Anterior cingulate cortex (tissue), 58 donors: Measurements from ENCODE around the gene APRT.
"Not testable (repeated sequence)": the region's sequence is repeated elsewhere in the genome, so short reads cannot be mapped to it uniquely, and the experiment has no call there.

Experiments
- DNase-seq, 58 donors: peaks; one replicate each; lab custom pipeline; 2025; lab: John Stamatoyannopoulos, UW

APRT gene

GRCh38 chr16:88778541-88779065 is 33.1 kb downstream of the APRT start:
- no peak for DNase-seq

GRCh38 chr16:88778271-88778525 is 33.5 kb downstream of the APRT start:
- DNase-seq, result peak in 1 of 58 donors; percentile 23

GRCh38 chr16:88777471-88778270 is 34.1 kb downstream of the APRT start:
- no peak for DNase-seq

- DNase-seq, result no peak
Measured at GRCh38 chr16:88775825-88776224, 35.9 kb downstream of the APRT start.

DNA sequence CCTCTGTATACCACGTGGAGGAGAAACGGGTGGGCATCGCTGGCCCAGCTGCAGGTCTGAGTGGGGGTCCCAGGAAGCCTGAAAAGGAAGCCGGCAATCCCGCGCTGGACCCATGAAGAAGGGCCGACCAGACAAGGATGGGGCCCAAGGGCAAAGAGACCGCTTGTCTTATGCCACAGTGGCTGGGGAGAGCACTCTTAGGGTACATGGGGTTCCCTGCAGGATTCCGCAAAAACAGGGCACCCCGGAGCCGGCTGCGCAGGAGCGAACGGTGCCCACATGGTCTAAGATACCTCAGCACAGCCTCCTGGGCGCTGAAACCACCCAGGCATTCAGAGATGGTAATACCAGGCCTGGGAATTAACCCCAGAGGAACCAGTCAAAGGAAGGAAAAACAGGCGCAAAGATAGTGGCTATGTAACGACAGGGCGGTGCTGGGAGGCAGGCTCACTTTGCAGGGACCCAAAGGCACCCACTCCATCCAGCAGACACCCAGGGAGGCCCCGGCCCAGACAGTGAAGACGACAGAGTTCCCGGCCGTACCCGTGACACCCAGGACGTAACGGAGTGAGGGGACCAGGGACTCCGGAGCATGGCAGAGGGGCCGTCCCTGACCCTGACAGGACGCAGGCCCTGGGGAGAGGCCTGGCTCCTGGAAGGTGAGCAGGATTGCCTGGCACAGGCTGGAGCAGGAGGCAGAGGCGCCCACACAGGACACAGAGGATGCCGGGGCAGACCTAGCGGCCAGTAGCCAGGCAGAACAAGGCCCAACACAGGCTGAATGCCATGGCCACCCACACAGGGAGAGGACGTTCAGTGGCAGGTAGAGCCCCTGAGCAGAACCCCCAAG is 37.0 kb downstream of the APRT start:
- no peak for DNase-seq

- no peak for DNase-seq
Measured at GRCh38 chr16:88773812-88774291, 37.9 kb downstream of the APRT start.

DNA sequence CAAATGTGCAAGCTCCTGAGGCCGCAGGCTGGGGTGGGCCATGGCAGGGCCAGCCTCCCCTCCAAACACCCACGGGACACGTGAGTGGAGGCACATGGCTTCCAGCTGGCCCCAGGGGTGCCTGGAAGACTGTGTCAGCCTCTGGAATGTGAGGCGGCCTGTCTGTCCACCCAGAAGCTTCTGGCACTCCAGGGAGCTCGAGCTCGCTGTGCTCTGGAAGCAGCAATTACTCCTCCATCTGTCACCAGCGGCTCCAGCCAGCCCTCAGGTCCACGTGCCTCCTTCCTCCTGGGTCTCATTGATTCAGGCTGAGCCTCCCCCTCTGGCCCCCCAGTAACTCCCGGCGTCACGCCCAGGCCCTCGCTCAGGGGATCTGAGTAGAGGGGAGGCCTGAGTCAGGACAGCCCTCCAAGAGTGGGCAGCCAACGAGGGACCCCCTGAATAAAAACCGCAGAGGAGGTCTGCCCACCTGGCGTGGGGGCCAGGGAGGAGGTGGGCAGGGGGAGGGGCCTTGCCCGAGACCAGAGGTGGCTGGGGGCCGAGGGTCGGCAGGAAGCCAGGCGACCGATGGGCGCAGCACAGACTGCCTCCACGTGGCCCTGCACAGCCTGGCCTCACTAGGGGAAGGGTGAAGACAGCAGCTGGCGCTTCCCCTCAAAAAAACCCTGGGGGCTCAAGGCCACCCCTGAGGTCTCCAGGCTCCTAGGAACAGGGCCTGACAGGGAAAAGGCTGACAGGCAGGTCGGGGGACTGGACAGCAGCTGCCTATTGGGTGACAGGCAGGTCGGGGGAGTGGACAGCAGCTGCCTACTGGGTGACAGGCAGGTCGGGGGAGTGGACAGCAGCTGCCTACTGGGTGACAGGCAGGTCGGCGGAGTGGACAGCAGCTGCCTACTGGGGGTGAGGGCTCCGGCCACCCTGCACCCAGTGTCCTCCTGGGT is 38.6 kb downstream of the APRT start:
- peak in 21 of 58 donors; percentile 6 to 66 (median 29) for DNase-seq

DNA sequence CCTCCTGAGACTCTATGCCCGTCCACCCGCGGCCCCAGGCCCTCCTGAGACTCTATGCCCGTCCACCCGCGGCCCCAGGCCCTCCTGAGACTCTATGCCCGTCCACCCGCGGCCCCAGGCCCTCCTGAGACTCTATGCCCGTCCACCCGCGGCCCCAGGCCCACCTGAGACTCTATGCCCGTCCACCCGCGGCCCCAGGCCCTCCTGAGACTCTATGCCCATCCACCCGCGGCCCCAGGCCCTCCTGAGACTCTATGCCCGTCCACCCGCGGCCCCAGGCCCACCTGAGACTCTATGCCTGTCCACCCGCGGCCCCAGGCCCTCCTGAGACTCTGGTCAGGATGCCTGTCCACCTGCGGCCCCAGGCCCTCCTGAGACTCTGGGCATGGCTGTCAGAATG is 39.9 kb downstream of the APRT start:
- DNase-seq, result not testable (repeated sequence)

GRCh38 chr16:88771294-88771772 is 40.4 kb downstream of the APRT start:
- no peak for DNase-seq

GRCh38 chr16:88770461-88771293 is 41.1 kb downstream of the APRT start:
- no peak for DNase-seq

DNA sequence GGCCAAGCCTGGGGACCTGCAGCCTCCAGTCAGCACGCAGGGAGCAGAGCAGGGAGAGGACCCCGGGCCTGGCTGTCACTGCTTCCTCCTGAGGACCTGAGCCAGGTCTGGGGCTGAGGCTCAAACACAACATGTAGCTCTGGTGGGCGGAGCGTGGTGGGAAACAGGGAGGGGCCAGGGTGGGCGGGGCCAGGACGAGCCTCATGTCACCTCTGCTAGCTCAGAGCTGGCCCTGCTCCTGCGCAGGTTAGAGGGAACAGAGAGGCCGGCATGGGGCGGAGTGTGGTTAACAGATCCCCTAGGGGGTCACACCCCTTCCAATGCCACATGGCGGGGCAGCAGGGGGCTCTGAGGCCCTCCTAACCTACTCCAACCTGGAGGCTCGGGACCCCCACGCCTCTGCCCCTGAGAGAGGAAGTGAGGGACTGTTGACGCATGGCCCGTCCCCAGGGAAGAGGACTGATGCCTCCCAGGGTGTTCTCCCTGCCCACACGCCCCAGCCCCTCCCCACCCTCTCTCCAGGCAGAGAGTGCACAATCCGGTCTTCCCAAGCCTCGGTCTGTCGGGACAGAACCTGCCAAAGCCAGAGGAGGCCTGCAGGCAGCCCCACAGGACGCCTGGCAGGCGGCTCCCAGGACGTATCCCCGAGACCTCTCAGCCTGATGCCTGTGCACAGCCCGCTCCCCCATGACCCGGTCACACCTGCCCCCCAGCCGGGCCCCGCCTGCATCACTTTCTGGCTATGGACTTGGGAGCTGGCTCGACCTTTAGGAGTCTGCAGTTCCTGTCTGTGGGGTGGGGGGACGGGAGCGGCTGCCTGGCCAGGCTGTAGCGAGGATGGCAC is 41.9 kb downstream of the APRT start:
- no peak for DNase-seq

DNA sequence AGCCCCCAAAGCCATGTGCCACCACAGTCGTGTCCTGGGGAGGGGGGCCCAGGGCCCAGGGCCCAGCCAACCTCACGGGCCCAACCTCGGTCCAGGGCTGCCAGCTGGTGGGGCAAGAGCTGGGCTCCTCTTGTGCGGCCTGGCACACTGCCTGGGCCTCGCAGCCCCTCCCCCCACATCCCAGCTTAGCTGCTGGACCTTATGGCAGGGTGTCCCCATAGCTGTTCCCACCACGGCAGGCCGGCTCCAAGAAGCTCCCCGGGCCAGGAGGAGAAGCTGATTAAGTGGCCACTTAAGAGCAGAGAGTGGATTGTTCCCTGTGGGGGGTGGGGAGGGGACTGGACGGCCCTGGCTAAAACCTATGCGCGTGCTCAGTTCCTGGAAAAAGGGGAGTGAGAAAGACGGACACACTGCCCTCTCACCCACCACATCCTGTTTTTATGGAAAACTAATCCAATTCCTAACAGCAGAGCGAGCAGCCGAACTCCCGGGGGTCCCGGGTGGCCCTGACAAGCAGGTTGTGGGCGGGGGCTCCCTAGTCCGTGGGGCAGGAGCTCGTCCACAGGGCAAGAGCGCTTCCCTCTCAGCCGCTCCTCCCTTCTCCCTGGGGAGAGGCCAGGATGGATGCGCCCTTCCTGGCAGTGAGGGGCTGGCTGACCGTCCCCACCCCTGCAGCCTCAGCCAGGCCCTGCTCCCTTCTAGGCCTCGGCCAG is 43.5 kb downstream of the APRT start:
- DNase-seq, result peak in 37 of 58 donors; percentile 8 to 73 (median 40)

DNA sequence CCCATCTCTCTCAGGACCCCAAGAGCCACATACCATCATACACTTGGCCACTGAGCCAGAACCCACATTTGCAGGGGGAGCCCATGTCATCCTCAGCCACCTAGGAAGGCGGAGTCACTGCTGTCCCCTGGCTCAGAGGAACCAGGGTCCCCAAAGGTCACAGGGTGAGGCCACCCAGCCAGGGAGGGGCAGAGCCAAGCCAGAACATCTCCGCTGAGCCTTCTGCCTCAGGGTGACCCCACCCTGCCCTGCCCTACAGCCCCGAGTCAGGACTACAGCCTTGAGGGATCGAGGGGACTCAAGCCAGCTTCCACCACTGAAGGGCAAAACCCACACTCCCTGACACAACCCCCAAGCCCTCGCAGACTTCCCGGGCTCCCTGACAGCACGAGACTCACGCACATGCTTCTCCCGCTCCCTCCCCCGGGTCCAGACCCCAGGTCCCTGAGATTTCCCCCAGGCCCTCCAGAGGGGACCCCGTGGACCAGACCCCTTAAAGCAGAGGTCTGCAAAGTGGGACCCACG is 44.1 kb downstream of the APRT start:
- no peak for DNase-seq

DNA sequence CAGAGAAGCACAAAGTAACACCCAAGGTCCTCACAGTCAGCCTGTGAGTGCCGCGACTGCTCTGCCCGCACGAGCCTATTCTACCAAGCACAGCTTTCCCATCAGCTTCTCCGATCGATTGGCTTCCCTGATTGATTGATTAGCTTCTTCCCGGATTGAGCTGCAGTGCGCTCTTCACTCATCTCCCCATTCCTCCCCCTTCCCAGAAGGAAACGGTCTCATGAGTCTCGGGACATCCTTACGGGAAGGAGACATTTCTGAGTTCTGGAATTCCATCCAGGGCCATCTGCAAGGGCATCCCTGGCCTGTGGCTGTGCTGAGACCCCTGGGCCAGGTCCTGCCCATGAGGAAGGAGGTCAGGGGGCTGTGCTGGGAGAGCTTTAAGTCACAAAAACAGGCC is 44.8 kb downstream of the APRT start:
- no peak for DNase-seq

DNA sequence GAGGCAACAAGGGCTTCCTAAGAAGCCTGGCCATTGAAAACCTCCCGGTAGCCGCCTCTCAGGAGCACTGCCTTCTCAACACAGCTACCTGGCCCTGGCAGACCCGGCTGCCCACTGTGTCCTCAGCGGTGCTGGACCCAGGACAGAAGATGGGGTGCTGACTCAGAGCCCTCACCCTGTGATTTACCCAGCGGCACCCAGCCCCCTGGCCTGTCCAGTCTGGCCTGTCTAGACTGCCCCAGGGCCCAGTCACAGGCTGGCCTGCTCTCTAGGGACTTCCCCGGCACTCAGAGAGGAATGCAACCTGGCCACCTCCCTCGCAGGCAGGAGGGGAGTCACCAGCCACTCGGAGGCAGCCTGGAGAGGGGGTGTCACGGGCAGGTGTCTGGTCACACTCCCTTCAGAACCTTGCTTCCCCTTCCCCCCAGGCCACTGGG is 46.8 kb downstream of the APRT start:
- no peak for DNase-seq

DNA sequence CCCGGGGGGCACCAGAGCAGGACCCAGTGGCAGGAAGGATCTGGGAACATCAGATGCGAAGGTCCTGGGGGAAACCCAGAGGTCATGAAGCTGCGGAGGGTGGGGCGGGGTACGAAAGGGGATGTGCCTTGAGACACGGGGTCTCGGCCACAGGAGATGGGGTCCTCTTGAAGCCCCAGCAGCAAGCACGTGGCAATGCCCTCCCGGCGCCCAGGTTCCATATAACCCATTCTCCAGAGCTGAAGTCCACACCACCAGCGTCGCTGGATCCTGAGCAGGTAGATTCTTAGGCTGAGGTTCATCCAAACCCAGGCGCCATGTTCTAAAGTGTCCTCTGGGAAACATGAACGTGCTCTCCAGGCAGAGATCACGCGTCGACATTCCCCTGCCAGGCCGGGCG is 47.6 kb downstream of the APRT start:
- no peak for DNase-seq

- DNase-seq, result no peak
Measured at GRCh38 chr16:88763502-88764053, 48.1 kb downstream of the APRT start.
